ENCODE measurements around the gene SEC31B.
A peak's percentile ranks its signal among the peaks of the same experiment; 100 is the strongest.

- TF ChIP-seq CTCF (optimal IDR thresholded peaks at IDR 0.05 in 1 of 3, IDR thresholded peaks at IDR 0.05 in 1 of 3, conservative IDR thresholded peaks at IDR 0.05 in 1 of 3; ENCODE audit: extremely low read depth in 1 of 3, insufficient read depth in 2 of 3, low read length in 3 of 3): peak; percentile 53 to 67 (median 62)
- TF ChIP-seq EZH2 (IDR thresholded peaks at IDR 0.05; ENCODE audit: low read length): no peak
Observed at GRCh38 chr10:100518761-100519241, 860 bp downstream of the SEC31B start.
